H9 (cell line): ENCODE data around the gene FUT2. TPM values are rescaled to one million over a fixed set of nuclear protein-coding genes. Genes with fewer than 3 reads are reported as not detected.

Source experiments
- DNase-seq: peaks from one replicate; pipeline ENCODE4 v3.0.0-alpha.2; 2017
- H2AFZ ChIP-seq: one replicate; pipeline ENCODE4 v1.6.1; 2013; ENCODE audit warnings: mild to moderate bottlenecking, low read length, control low read depth, moderate library complexity
- H2AK5ac ChIP-seq: 2 replicates; pipeline ENCODE4 v1.6.1; 2013; ENCODE audit warnings: low read length, control low read depth, mixed read lengths; ENCODE audit not compliant: insufficient read length
- H2BK120ac ChIP-seq: one replicate; pipeline ENCODE4 v1.6.1; 2013; ENCODE audit warnings: low read depth, mild to moderate bottlenecking, low read length, control low read depth, inconsistent platforms; ENCODE audit not compliant: poor library complexity, severe bottlenecking
- H2BK12ac ChIP-seq: 2 replicates; pipeline ENCODE4 v1.6.1; 2013; ENCODE audit warnings: low read length, control low read depth, mixed read lengths, low read depth; ENCODE audit not compliant: insufficient read length
- H2BK15ac ChIP-seq: 2 replicates; pipeline ENCODE4 v1.6.1; 2013; ENCODE audit warnings: low read depth, low read length, control low read depth
- H2BK20ac ChIP-seq: one replicate; pipeline ENCODE4 v1.6.1; 2013; ENCODE audit warnings: low read depth, mild to moderate bottlenecking, low read length, control low read depth, inconsistent platforms; ENCODE audit not compliant: poor library complexity, severe bottlenecking
- H2BK5ac ChIP-seq: 2 replicates; pipeline ENCODE4 v1.6.1; 2013; ENCODE audit warnings: low read length, control low read depth, mixed read lengths; ENCODE audit not compliant: insufficient read length
- H3K14ac ChIP-seq: 2 replicates; pipeline ENCODE4 v1.6.1; 2013; ENCODE audit warnings: low read length, control low read depth; ENCODE audit not compliant: insufficient read depth
- H3K18ac ChIP-seq: 2 replicates; pipeline ENCODE4 v1.6.1; 2013; ENCODE audit warnings: low read depth, mild to moderate bottlenecking, mixed read lengths, low read length, control low read depth; ENCODE audit not compliant: insufficient read length
- H3K23ac ChIP-seq: 2 replicates; pipeline ENCODE4 v1.6.1; 2013; ENCODE audit warnings: low read length, control low read depth, mixed read lengths, low read depth; ENCODE audit not compliant: insufficient read length
- H3K23me2 ChIP-seq: 2 replicates; pipeline ENCODE4 v1.6.1; 2013; ENCODE audit warnings: low read depth, mild to moderate bottlenecking, mixed read lengths, low read length, control low read depth; ENCODE audit not compliant: insufficient read length, poor library complexity, severe bottlenecking
- H3K27ac ChIP-seq: 2 replicates; pipeline ENCODE4 v1.5.1; 2013; ENCODE audit warnings: low read length, control low read depth, mixed read lengths, low read depth; ENCODE audit not compliant: insufficient read length
- H3K27me3 ChIP-seq: 2 replicates; pipeline ENCODE4 v1.6.1; 2013; ENCODE audit warnings: low read length, control low read depth, inconsistent platforms; ENCODE audit not compliant: insufficient read depth
- H3K4ac ChIP-seq: 2 replicates; pipeline ENCODE4 v1.6.1; 2013; ENCODE audit warnings: low read depth, mild to moderate bottlenecking, control low read depth, inconsistent platforms, low read length, moderate library complexity
- H3K4me1 ChIP-seq: 2 replicates; pipeline ENCODE4 v1.6.1; 2013; ENCODE audit warnings: low read length, control low read depth, inconsistent platforms; ENCODE audit not compliant: insufficient read depth
- H3K4me2 ChIP-seq: 2 replicates; pipeline ENCODE4 v1.6.1; 2013; ENCODE audit warnings: low read length, control low read depth, mixed read lengths; ENCODE audit not compliant: insufficient read length, insufficient read depth
- H3K56ac ChIP-seq: 2 replicates; pipeline ENCODE4 v1.6.1; 2013; ENCODE audit warnings: low read depth, mild to moderate bottlenecking, mixed read lengths, low read length, control low read depth; ENCODE audit not compliant: insufficient read length
- H3K79me1 ChIP-seq: 2 replicates; pipeline ENCODE4 v1.6.1; 2013; ENCODE audit warnings: low read depth, mild to moderate bottlenecking, moderate library complexity, low read length, control low read depth, inconsistent platforms; ENCODE audit not compliant: insufficient read depth, poor library complexity, severe bottlenecking
- H3K79me2 ChIP-seq: 2 replicates; pipeline ENCODE4 v1.6.1; 2013; ENCODE audit warnings: low read length, control low read depth, inconsistent platforms; ENCODE audit not compliant: insufficient read depth
- H3K9ac ChIP-seq: 2 replicates; pipeline ENCODE4 v1.6.1; 2013; ENCODE audit warnings: low read length, control low read depth, mixed read lengths; ENCODE audit not compliant: insufficient read length; ENCODE audit errors: extremely low read depth
- H3K9me3 ChIP-seq: one replicate; pipeline ENCODE4 v1.6.1; 2013; ENCODE audit warnings: low read depth, low read length, inconsistent platforms; ENCODE audit not compliant: control insufficient read depth
- H3T11ph ChIP-seq: one replicate; pipeline ENCODE4 v1.6.1; 2013; ENCODE audit warnings: mild to moderate bottlenecking, low read length, control low read depth, inconsistent platforms
- H4K20me1 ChIP-seq: one replicate; pipeline ENCODE4 v1.6.1; 2013; ENCODE audit not compliant: control insufficient read depth, insufficient read length, insufficient read depth
- H4K5ac ChIP-seq: 2 replicates; pipeline ENCODE4 v1.6.1; 2013; ENCODE audit warnings: low read depth, mild to moderate bottlenecking, mixed read lengths, low read length, control low read depth; ENCODE audit not compliant: insufficient read length
- H4K8ac ChIP-seq: replicated peaks from 2 replicates; pipeline ENCODE4 v1.6.1; 2013; ENCODE audit warnings: low read length, control low read depth, mixed read lengths, low read depth; ENCODE audit not compliant: insufficient read length
- H4K91ac ChIP-seq: 2 replicates; pipeline ENCODE4 v1.6.1; 2013; ENCODE audit warnings: low read depth, mild to moderate bottlenecking, moderate library complexity, mixed read lengths, low read length, control low read depth; ENCODE audit not compliant: insufficient read length
- H3K27ac Mint-ChIP-seq, 3 experiments: 2 replicates in 2 of 3; 3 replicates in 1 of 3; pipeline ENCODE4 v1.8.0; 2020 to 2021; ENCODE audit warnings: mixed read lengths in 3 of 3, mild to moderate bottlenecking in 1 of 3, moderate library complexity in 1 of 3
- H3K27me3 Mint-ChIP-seq: 2 replicates; pipeline ENCODE4 v1.8.0; 2021; ENCODE audit warnings: low read depth, mild to moderate bottlenecking, moderate library complexity, mixed read lengths
- H3K36me3 Mint-ChIP-seq, 3 experiments: 2 replicates in 2 of 3; 3 replicates in 1 of 3; pipeline ENCODE4 v1.8.0; 2020 to 2021; ENCODE audit warnings: low read depth in 3 of 3, mixed read lengths in 3 of 3; ENCODE audit not compliant: insufficient read depth in 1 of 3
- H3K4me1 Mint-ChIP-seq, 2 experiments: 2 replicates each; pipeline ENCODE4 v1.8.0; 2020; ENCODE audit warnings: mixed read lengths in 2 of 2
- H3K4me3 Mint-ChIP-seq, 2 experiments: 2 replicates in 1 of 2; 3 replicates in 1 of 2; pipeline ENCODE4 v1.8.0; 2020 to 2021; ENCODE audit warnings: mild to moderate bottlenecking in 2 of 2, mixed read lengths in 2 of 2, moderate library complexity in 1 of 2
- H3K9me3 Mint-ChIP-seq, 2 experiments: 2 replicates in 1 of 2; 3 replicates in 1 of 2; pipeline ENCODE4 v1.8.0; 2020; ENCODE audit warnings: mild to moderate bottlenecking in 2 of 2, mixed read lengths in 2 of 2, moderate library complexity in 1 of 2
- WGBS: extraction: QIAGEN DNeasy Blood & Tissue Kit; methylation state at CpG from one replicate; pipeline ENCODE4 v1.1.7; 2013; ENCODE audit warnings: missing lambda C conversion rate, low lambda C conversion rate, mixed read lengths; ENCODE audit not compliant: insufficient read length; ENCODE audit errors: extremely low coverage; 5-methylcytosine and 5-hydroxymethylcytosine counted together
- total RNA-seq: library from RNA; stranded (reverse); gene quantifications from 2 replicates; pipeline ENCODE4 v1.2.1, GENCODE V29; 2021
- TF ChIP-seq, protein P1 (sequence below): fragments of 200-600 bp; sonication (generic); conservative IDR thresholded peaks from 3 replicates; pipeline ENCODE4 v1.8.0; 2021; ENCODE audit warnings: antibody characterized with exemption, mild to moderate bottlenecking

The FUT2 gene
- total RNA-seq, 1 experiment from 2014 or later, result 11.4 TPM

GRCh38 chr19:48687776-48688175 lies 8.0 kb upstream of the FUT2 start:
- Mint-ChIP-seq H3K36me3 (no peaks in the 10 kb centered on the region; a peak in 1 of 7 replicates), H3K9me3 (no peaks in the 10 kb centered on the region), H3K27ac (no peak overlapping the region), H3K4me1 (peaks cover 3 to 9% of the 10 kb centered on the region in 2 experiments), H3K4me3 (no peak overlapping the region), H3K27me3 (peaks cover 6% of the 10 kb centered on the region)
- Histone ChIP-seq H3K9ac (no peak overlapping the region), H3K9me3 (no peaks in the 10 kb centered on the region), H2BK120ac (no peak overlapping the region), H3K4me2 (no peak overlapping the region), H2AFZ (no peak overlapping the region), H3K27ac (no peak overlapping the region), H3K23me2 (no peaks in the 10 kb centered on the region), H2BK15ac (no peak overlapping the region), H2BK20ac (no peak overlapping the region), H3K79me1 (no peaks in the 10 kb centered on the region), H2BK12ac (no peak overlapping the region), H3K27me3 (no peaks in the 10 kb centered on the region; the same call in 1 of the 2 replicates), H3T11ph (no peak overlapping the region), H3K79me2 (no peaks in the 10 kb centered on the region), H4K91ac (no peak overlapping the region), H3K4ac (no peak overlapping the region), H3K14ac (no peak overlapping the region), H2AK5ac (no peak overlapping the region), H4K5ac (no peak overlapping the region), H4K8ac (no peak overlapping the region), H2BK5ac (no peak overlapping the region), H3K23ac (no peak overlapping the region), H3K4me1 (no peaks in the 10 kb centered on the region), H3K56ac (no peak overlapping the region), H4K20me1 (no peaks in the 10 kb centered on the region), H3K18ac (no peak overlapping the region)
- TF ChIP-seq, protein P1, sequence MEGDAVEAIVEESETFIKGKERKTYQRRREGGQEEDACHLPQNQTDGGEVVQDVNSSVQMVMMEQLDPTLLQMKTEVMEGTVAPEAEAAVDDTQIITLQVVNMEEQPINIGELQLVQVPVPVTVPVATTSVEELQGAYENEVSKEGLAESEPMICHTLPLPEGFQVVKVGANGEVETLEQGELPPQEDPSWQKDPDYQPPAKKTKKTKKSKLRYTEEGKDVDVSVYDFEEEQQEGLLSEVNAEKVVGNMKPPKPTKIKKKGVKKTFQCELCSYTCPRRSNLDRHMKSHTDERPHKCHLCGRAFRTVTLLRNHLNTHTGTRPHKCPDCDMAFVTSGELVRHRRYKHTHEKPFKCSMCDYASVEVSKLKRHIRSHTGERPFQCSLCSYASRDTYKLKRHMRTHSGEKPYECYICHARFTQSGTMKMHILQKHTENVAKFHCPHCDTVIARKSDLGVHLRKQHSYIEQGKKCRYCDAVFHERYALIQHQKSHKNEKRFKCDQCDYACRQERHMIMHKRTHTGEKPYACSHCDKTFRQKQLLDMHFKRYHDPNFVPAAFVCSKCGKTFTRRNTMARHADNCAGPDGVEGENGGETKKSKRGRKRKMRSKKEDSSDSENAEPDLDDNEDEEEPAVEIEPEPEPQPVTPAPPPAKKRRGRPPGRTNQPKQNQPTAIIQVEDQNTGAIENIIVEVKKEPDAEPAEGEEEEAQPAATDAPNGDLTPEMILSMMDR, result no peak
- no peak for DNase-seq
- no CpG with 5 or more reads among the region's 3 CpGs for WGBS
